NCI-H1694 (cell line): ENCODE data around the gene BMS1.
"Not testable (repeated sequence)": the region's sequence is repeated elsewhere in the genome, so short reads cannot be mapped to it uniquely, and the experiment has no call there.

Experiments
- DNase-seq: peaks from one replicate; lab custom pipeline; 2025; lab: John Stamatoyannopoulos, UW

Gene BMS1

GRCh38 chr10:42782446-42783180, at the start of gene BMS1:
Gene BMS1, plus strand, starts transcription at chr10:42782795. Its CDS starts 1,600 bp downstream, at chr10:42784395.
- DNase-seq, result peak; percentile 74

GRCh38 chr10:42734536-42734935, 48.1 kb upstream of the BMS1 start:
- no peak for DNase-seq

GRCh38 chr10:42738679-42739078, 43.9 kb upstream of the BMS1 start:
- DNase-seq, result no peak

- not testable (repeated sequence) for DNase-seq
These were observed 41.1 kb upstream of the BMS1 start for GRCh38 chr10:42741536-42741935.

- DNase-seq, result no peak
These were observed 38.9 kb upstream of the BMS1 start for GRCh38 chr10:42743697-42744096.

GRCh38 chr10:42744134-42744701, 38.4 kb upstream of the BMS1 start:
- DNase-seq, result no peak

GRCh38 chr10:42753126-42753506, 29.5 kb upstream of the BMS1 start:
- peak; percentile 16 for DNase-seq

GRCh38 chr10:42753507-42754154, 29.0 kb upstream of the BMS1 start:
- DNase-seq, result no peak

- DNase-seq, result no peak
These were observed 28.2 kb upstream of the BMS1 start for GRCh38 chr10:42754155-42755027.

- no peak for DNase-seq
These were observed 27.6 kb upstream of the BMS1 start for GRCh38 chr10:42755028-42755451.

- DNase-seq, result no peak
These were observed 27.0 kb upstream of the BMS1 start for GRCh38 chr10:42755556-42756093.

- DNase-seq, result no peak
These were observed 14.7 kb upstream of the BMS1 start for GRCh38 chr10:42767906-42768305.

- DNase-seq, result no peak
These were observed 13.9 kb upstream of the BMS1 start for GRCh38 chr10:42768581-42769152.

- no peak for DNase-seq
These were observed 13.4 kb upstream of the BMS1 start for GRCh38 chr10:42769173-42769572.

- no peak for DNase-seq
These were observed 12.9 kb upstream of the BMS1 start for GRCh38 chr10:42769673-42770072.

- DNase-seq, result no peak
These were observed 5.9 kb upstream of the BMS1 start for GRCh38 chr10:42776681-42777080.

- DNase-seq, result no peak
These were observed 2.1 kb upstream of the BMS1 start for GRCh38 chr10:42780456-42780855.

- DNase-seq, result no peak
These were observed 626 bp upstream of the BMS1 start for GRCh38 chr10:42781893-42782445.

- no peak for DNase-seq
These were observed 570 bp downstream of the BMS1 start for GRCh38 chr10:42783181-42783549.

GRCh38 chr10:42785759-42786158, 3.2 kb downstream of the BMS1 start:
- no peak for DNase-seq

GRCh38 chr10:42790835-42791234, 8.2 kb downstream of the BMS1 start:
- DNase-seq, result no peak
